ENCODE data around the gene SUN3. TPM values are rescaled to one million over a fixed set of nuclear protein-coding genes. Genes with fewer than 3 reads are reported as not detected.
"Not testable (repeated sequence)": the region's sequence is repeated elsewhere in the genome, so short reads cannot be mapped to it uniquely, and the experiment has no call there.

The SUN3 gene
- polyA plus RNA-seq, 1 of the 3 experiments (the other 2 are of a cell fraction) = 0.12 TPM

GRCh38 chr7:47982610-47983009, 46.3 kb downstream of the SUN3 start:
- TF ChIP-seq, protein P1, sequence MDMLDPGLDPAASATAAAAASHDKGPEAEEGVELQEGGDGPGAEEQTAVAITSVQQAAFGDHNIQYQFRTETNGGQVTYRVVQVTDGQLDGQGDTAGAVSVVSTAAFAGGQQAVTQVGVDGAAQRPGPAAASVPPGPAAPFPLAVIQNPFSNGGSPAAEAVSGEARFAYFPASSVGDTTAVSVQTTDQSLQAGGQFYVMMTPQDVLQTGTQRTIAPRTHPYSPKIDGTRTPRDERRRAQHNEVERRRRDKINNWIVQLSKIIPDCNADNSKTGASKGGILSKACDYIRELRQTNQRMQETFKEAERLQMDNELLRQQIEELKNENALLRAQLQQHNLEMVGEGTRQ (IDR thresholded peaks at IDR 0.05; ENCODE audit: borderline replicate concordance, low read depth, low read length) = no peak
- TF ChIP-seq FOXJ3 (CRISPR knock-in tag; IDR thresholded peaks at IDR 0.05) (no peak), EP300 (IDR thresholded peaks at IDR 0.05; ENCODE audit: borderline replicate concordance in 1 of 2, low read depth in 1 of 2, low read length in 1 of 2) (no peak), CHD2 (IDR thresholded peaks at IDR 0.05; ENCODE audit: low read length, partially characterized antibody) (no peak), MAX (IDR thresholded peaks at IDR 0.05; ENCODE audit: low read depth) (no peak)
- H3F3A ChIP-seq (replicated peaks; ENCODE audit: insufficient read depth) = peaks cover 17% of the 10 kb centered on the region
- no peak overlapping the region for H3K4me3 ChIP-seq (ENCODE audit: low read depth in 2 of 2, low read length in 1 of 2)
- ChIA-PET CTCF (interaction anchor here (1.4 to 2.1 kb wide), 4 partner anchors 9 to 128 kb away, joined by 5 to 8 read pairs (median 8); no protein-coding TSS in a partner anchor), POLR2A (no interaction called here)
- peaks cover 14% of the 10 kb centered on the region for H3K79me2 ChIP-seq (ENCODE audit: insufficient read depth)
- H4K20me1 ChIP-seq (ENCODE audit: insufficient read depth) = no peaks in the 10 kb centered on the region
- H3K27ac ChIP-seq (ENCODE audit: low read depth in 2 of 2, low read length in 1 of 2) = no peak overlapping the region
- H3K9ac ChIP-seq = no peak overlapping the region
- WGBS (ENCODE audit: low lambda C conversion rate) = 49% methylated on average over 2 of the region's 2 CpGs
- H3K9me3 ChIP-seq = no peaks in the 10 kb centered on the region
- no peak for DNase-seq
- peaks cover 8% of the 10 kb centered on the region in 2 experiments; a peak in 3 of 4 replicates for H3K4me1 ChIP-seq (ENCODE audit: control insufficient read depth in 1 of 2, insufficient read depth in 2 of 2, low read depth in 1 of 2, low read length in 1 of 2)
- no peaks in the 10 kb centered on the region; the same call in 1 of the 2 replicates for H3K27me3 ChIP-seq (ENCODE audit: insufficient read depth)
- H2AFZ ChIP-seq (ENCODE audit: low read depth) = peak overlapping the region; percentile 40; the same call in 1 of the 2 replicates
- no peak overlapping the region for H3K4me2 ChIP-seq
- no peaks in the 10 kb centered on the region for H3K9me2 ChIP-seq
- peaks cover 7 to 8% of the 10 kb centered on the region in 2 experiments for H3K36me3 ChIP-seq (replicated peaks in 1 of 2; ENCODE audit: control insufficient read depth in 1 of 2, insufficient read depth in 2 of 2, low read length in 1 of 2)

DNA sequence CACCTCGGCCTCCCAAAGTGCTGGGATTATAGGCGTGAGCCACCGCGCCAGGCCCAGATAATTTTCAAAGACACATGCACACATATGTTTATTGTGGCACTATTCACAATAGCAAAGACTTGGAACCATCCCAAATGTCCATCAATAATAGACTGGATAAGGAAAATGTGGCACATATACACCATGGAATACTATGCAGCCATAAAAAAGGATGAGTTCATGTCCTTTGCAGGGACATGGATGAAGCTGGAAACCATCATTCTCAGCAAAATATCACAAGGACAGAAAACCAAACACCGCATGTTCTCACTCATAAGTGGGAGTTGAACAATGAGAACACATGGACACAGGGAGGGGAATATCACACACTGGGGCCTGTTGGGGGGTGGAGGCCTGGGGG, 48.3 kb downstream of the SUN3 start:
- H3K36me3 ChIP-seq (replicated peaks in 1 of 2; ENCODE audit: control insufficient read depth in 1 of 2, insufficient read depth in 2 of 2, low read length in 1 of 2) = peaks cover 26 to 27% of the 10 kb centered on the region in 2 experiments
- H3K4me1 ChIP-seq (ENCODE audit: control insufficient read depth in 1 of 2, insufficient read depth in 2 of 2, low read depth in 1 of 2, low read length in 1 of 2); H3K9me2 ChIP-seq; H2AFZ ChIP-seq (ENCODE audit: low read depth); H3K27ac ChIP-seq (ENCODE audit: low read depth in 2 of 2, low read length in 1 of 2); POLR2A ChIA-PET; H3K9ac ChIP-seq; H4K20me1 ChIP-seq (ENCODE audit: insufficient read depth); H3K9me3 ChIP-seq; H3K27me3 ChIP-seq (ENCODE audit: insufficient read depth); DNase-seq; H3K4me3 ChIP-seq (ENCODE audit: low read depth in 2 of 2, low read length in 1 of 2); H3K4me2 ChIP-seq: not testable (repeated sequence)
- peaks cover 17% of the 10 kb centered on the region for H3F3A ChIP-seq (replicated peaks; ENCODE audit: insufficient read depth)
- 98% methylated on average over 5 of the region's 5 CpGs for WGBS (ENCODE audit: low lambda C conversion rate)
- CTCF ChIA-PET = interaction anchor here (1.1 kb wide), 1 partner anchor 12 kb away, joined by 6 read pairs; no protein-coding TSS in a partner anchor
- peaks cover 21% of the 10 kb centered on the region for H3K79me2 ChIP-seq (ENCODE audit: insufficient read depth)

DNA sequence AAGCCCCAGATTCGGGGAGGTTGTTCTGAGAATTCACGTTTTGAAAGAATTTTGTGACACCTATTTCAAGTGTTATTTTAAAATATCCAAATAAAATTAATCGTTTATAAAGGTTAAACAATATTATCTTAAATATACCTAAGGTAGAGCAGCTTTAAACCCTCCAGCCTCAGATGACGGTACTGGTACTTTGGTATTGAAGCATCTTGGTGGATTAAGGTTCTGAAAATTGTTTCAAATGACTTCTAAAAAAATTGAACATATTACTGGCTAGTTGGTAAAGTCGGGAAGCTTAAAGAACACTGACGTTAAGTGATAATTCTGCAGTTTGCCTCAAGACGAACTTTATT, 49.1 kb downstream of the SUN3 start:
- POLR2A ChIA-PET = no interaction called here
- Histone ChIP-seq H3K79me2 (ENCODE audit: insufficient read depth) (peaks cover 21% of the 10 kb centered on the region), H3K9ac (no peak overlapping the region), H3F3A (replicated peaks; ENCODE audit: insufficient read depth) (peaks cover 17% of the 10 kb centered on the region), H3K27me3 (ENCODE audit: insufficient read depth) (no peaks in the 10 kb centered on the region), H3K9me2 (no peaks in the 10 kb centered on the region), H3K36me3 (replicated peaks in 1 of 2; ENCODE audit: control insufficient read depth in 1 of 2, insufficient read depth in 2 of 2, low read length in 1 of 2) (peaks cover 32% of the 10 kb centered on the region in 2 experiments), H3K4me2 (peak overlapping the region; percentile 90), H2AFZ (ENCODE audit: low read depth) (peak overlapping the region; percentile 95), H3K4me3 (ENCODE audit: low read depth in 2 of 2, low read length in 1 of 2) (peak overlapping the region; percentile 75 to 87; a peak in 3 of 4 replicates), H4K20me1 (ENCODE audit: insufficient read depth) (no peaks in the 10 kb centered on the region), H3K9me3 (no peaks in the 10 kb centered on the region), H3K27ac (ENCODE audit: low read depth in 2 of 2, low read length in 1 of 2) (peak overlapping the region; percentile 26 to 76; a peak in 2 of 4 replicates), H3K4me1 (ENCODE audit: control insufficient read depth in 1 of 2, insufficient read depth in 2 of 2, low read depth in 1 of 2, low read length in 1 of 2) (peaks cover 8% of the 10 kb centered on the region in 2 experiments; a peak in 3 of 4 replicates)
- WGBS (ENCODE audit: low lambda C conversion rate) = 70% methylated on average over 7 of the region's 7 CpGs
- DNase-seq = no peak
- CTCF ChIA-PET = interaction anchor here (1.1 to 3.3 kb wide), 2 partner anchors 11 to 35 kb away, joined by 6 to 22 read pairs; no protein-coding TSS in a partner anchor
- TF ChIP-seq CHD2 (IDR thresholded peaks at IDR 0.05; ENCODE audit: low read length, partially characterized antibody) (no peak), FOXJ3 (CRISPR knock-in tag; IDR thresholded peaks at IDR 0.05) (no peak), POLR2AphosphoS5 (IDR thresholded peaks at IDR 0.05; ENCODE audit: low read depth, low read length) (no peak), ZBTB33 (IDR thresholded peaks at IDR 0.05; ENCODE audit: borderline replicate concordance, low read depth) (no peak), FOXM1 (IDR thresholded peaks at IDR 0.05; ENCODE audit: low read depth) (no peak), TAF1 (IDR thresholded peaks at IDR 0.05; ENCODE audit: borderline replicate concordance, low read depth, low read length) (no peak), RXRA (IDR thresholded peaks at IDR 0.05; ENCODE audit: borderline replicate concordance, low read depth) (no peak), GABPA (IDR thresholded peaks at IDR 0.05; ENCODE audit: low read depth) (no peak), GATA2 (CRISPR knock-in tag; IDR thresholded peaks at IDR 0.05) (no peak), PBX3 (IDR thresholded peaks at IDR 0.05) (no peak), MAX (IDR thresholded peaks at IDR 0.05; ENCODE audit: low read depth) (no peak)
- TF ChIP-seq, protein P2, sequence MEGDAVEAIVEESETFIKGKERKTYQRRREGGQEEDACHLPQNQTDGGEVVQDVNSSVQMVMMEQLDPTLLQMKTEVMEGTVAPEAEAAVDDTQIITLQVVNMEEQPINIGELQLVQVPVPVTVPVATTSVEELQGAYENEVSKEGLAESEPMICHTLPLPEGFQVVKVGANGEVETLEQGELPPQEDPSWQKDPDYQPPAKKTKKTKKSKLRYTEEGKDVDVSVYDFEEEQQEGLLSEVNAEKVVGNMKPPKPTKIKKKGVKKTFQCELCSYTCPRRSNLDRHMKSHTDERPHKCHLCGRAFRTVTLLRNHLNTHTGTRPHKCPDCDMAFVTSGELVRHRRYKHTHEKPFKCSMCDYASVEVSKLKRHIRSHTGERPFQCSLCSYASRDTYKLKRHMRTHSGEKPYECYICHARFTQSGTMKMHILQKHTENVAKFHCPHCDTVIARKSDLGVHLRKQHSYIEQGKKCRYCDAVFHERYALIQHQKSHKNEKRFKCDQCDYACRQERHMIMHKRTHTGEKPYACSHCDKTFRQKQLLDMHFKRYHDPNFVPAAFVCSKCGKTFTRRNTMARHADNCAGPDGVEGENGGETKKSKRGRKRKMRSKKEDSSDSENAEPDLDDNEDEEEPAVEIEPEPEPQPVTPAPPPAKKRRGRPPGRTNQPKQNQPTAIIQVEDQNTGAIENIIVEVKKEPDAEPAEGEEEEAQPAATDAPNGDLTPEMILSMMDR (IDR thresholded peaks at IDR 0.05) = no peak
